ENCODE results near the gene TUT1.
"Not testable (repeated sequence)": the region's sequence is repeated elsewhere in the genome, so short reads cannot be mapped to it uniquely, and the experiment has no call there.

Gene TUT1, protein sequence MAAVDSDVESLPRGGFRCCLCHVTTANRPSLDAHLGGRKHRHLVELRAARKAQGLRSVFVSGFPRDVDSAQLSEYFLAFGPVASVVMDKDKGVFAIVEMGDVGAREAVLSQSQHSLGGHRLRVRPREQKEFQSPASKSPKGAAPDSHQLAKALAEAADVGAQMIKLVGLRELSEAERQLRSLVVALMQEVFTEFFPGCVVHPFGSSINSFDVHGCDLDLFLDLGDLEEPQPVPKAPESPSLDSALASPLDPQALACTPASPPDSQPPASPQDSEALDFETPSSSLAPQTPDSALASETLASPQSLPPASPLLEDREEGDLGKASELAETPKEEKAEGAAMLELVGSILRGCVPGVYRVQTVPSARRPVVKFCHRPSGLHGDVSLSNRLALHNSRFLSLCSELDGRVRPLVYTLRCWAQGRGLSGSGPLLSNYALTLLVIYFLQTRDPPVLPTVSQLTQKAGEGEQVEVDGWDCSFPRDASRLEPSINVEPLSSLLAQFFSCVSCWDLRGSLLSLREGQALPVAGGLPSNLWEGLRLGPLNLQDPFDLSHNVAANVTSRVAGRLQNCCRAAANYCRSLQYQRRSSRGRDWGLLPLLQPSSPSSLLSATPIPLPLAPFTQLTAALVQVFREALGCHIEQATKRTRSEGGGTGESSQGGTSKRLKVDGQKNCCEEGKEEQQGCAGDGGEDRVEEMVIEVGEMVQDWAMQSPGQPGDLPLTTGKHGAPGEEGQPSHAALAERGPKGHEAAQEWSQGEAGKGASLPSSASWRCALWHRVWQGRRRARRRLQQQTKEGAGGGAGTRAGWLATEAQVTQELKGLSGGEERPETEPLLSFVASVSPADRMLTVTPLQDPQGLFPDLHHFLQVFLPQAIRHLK

GRCh38 chr11:62591448-62592145, at the start of gene TUT1:
TSS of gene TUT1 (minus strand) at chr11:62591523. CDS start at chr11:62591485, 38 bp downstream.
- Histone ChIP-seq H3K9ac (ENCODE audit: low read depth in 1 of 2, low read length in 2 of 2) (peak within 1 kb of the TSS; percentile 93 to 95), H3K4me1 (ENCODE audit: control insufficient read depth in 2 of 2, insufficient read depth in 2 of 2, low read length in 2 of 2) (peaks cover 12 to 17% of the 10 kb centered on the region in 2 donors), H3K36me3 (ENCODE audit: control insufficient read depth in 2 of 2, insufficient read depth in 2 of 2, low read length in 2 of 2) (peaks cover 37 to 43% of the 10 kb centered on the region in 2 donors), H3K27me3 (ENCODE audit: control insufficient read depth in 2 of 2, insufficient read depth in 2 of 2, low read length in 2 of 2) (no peaks in the 10 kb centered on the region), H3K9me3 (ENCODE audit: control insufficient read depth in 2 of 2, low read length in 2 of 2) (no peaks in the 10 kb centered on the region), H3K27ac (ENCODE audit: low read depth in 2 of 2, low read length in 2 of 2) (peak within 1 kb of the TSS; percentile 90 to 94), H3K4me3 (ENCODE audit: low read length in 2 of 2) (peak within 1 kb of the TSS; percentile 83 to 96)

DNA sequence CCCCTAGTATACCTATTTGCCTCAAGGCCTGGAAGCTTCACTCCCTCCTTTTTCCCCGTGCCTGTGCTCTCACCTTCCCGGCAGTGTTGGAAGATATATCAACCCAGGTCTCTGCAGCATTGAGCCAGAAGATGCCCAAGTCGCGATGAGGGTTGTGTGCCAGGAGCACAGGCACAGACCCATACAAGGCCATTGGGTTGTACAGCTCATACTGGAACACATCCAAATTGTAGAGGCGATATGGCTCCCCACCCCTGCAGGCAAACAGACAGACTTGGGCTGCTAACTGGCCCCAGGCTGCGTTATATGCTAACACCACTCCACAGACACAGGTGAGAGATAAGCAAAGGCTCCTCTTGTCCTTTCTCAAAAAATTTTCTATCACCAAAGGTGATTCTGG, 41.2 kb upstream of the TUT1 start:
- Histone ChIP-seq H3K4me1 (ENCODE audit: control insufficient read depth in 2 of 2, insufficient read depth in 2 of 2, low read length in 2 of 2) (no peaks in the 10 kb centered on the region), H3K9me3 (ENCODE audit: control insufficient read depth in 2 of 2, low read length in 2 of 2) (no peaks in the 10 kb centered on the region), H3K27me3 (ENCODE audit: control insufficient read depth in 2 of 2, insufficient read depth in 2 of 2, low read length in 2 of 2) (no peaks in the 10 kb centered on the region), H3K27ac (ENCODE audit: low read depth in 2 of 2, low read length in 2 of 2) (no peak overlapping the region), H3K36me3 (ENCODE audit: control insufficient read depth in 2 of 2, insufficient read depth in 2 of 2, low read length in 2 of 2) (peaks cover 54 to 78% of the 10 kb centered on the region in 2 donors), H3K9ac (ENCODE audit: low read depth in 1 of 2, low read length in 2 of 2) (no peak overlapping the region), H3K4me3 (ENCODE audit: low read length in 2 of 2) (no peak overlapping the region)

- Histone ChIP-seq H3K4me3 (ENCODE audit: low read length in 2 of 2) (no peak overlapping the region), H3K27me3 (ENCODE audit: control insufficient read depth in 2 of 2, insufficient read depth in 2 of 2, low read length in 2 of 2) (no peaks in the 10 kb centered on the region), H3K4me1 (ENCODE audit: control insufficient read depth in 2 of 2, insufficient read depth in 2 of 2, low read length in 2 of 2) (no peaks in the 10 kb centered on the region), H3K27ac (ENCODE audit: low read depth in 2 of 2, low read length in 2 of 2) (no peak overlapping the region), H3K9ac (ENCODE audit: low read depth in 1 of 2, low read length in 2 of 2) (no peak overlapping the region), H3K9me3 (ENCODE audit: control insufficient read depth in 2 of 2, low read length in 2 of 2) (no peaks in the 10 kb centered on the region), H3K36me3 (ENCODE audit: control insufficient read depth in 2 of 2, insufficient read depth in 2 of 2, low read length in 2 of 2) (peaks cover 56 to 69% of the 10 kb centered on the region in 2 donors)
Measured at GRCh38 chr11:62627713-62628112, 36.4 kb upstream of the TUT1 start.

DNA sequence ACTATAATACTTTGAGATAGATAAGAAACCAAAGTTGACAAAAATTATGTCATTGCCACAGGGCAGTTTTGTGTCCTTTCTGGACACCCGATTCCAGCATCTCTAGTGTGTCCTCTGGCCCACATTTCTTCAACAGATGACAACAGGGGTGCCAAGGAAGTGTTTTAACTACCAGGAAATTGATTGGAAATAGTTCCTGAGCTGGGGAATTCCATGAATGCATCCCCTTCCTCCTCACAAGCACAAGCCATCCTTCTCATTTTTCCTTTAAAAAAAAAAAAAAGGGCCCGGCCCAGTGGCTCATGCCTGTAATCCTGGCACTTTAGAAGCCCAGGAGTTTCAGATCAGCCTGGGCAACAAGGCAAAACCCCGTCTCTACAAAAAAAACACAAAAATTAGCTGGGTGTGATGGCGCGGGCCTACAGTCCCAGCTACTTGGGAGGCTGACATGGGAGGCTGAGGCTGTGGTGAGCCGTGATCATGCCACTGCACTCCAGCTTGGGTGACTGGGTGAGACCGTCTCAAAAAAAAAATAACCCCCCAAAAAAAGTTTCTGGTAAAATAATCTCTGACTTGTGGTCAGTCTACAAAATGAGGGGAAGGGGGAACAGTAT, 31.3 kb upstream of the TUT1 start:
- Histone ChIP-seq H3K27me3 (ENCODE audit: control insufficient read depth in 2 of 2, insufficient read depth in 2 of 2, low read length in 2 of 2) (no peaks in the 10 kb centered on the region), H3K27ac (ENCODE audit: low read depth in 2 of 2, low read length in 2 of 2) (peak overlapping the region; percentile 88 to 93), H3K4me1 (ENCODE audit: control insufficient read depth in 2 of 2, insufficient read depth in 2 of 2, low read length in 2 of 2) (peaks cover 13 to 18% of the 10 kb centered on the region in 2 donors), H3K9ac (ENCODE audit: low read depth in 1 of 2, low read length in 2 of 2) (peak overlapping the region in 1 of 2 donors; percentile 32), H3K36me3 (ENCODE audit: control insufficient read depth in 2 of 2, insufficient read depth in 2 of 2, low read length in 2 of 2) (peaks cover 20 to 24% of the 10 kb centered on the region in 2 donors), H3K9me3 (ENCODE audit: control insufficient read depth in 2 of 2, low read length in 2 of 2) (no peaks in the 10 kb centered on the region), H3K4me3 (ENCODE audit: low read length in 2 of 2) (peak overlapping the region; percentile 80 to 92)

- peak within 1 kb of the TSS; percentile 88 to 93 for H3K27ac ChIP-seq (ENCODE audit: low read depth in 2 of 2, low read length in 2 of 2)
- peak within 1 kb of the TSS; percentile 80 to 90 for H3K9ac ChIP-seq (ENCODE audit: low read depth in 1 of 2, low read length in 2 of 2)
- H3K9me3 ChIP-seq (ENCODE audit: control insufficient read depth in 2 of 2, low read length in 2 of 2), result no peaks in the 10 kb centered on the region
- peak within 1 kb of the TSS; percentile 80 to 92 for H3K4me3 ChIP-seq (ENCODE audit: low read length in 2 of 2)
- H3K4me1 ChIP-seq (ENCODE audit: control insufficient read depth in 2 of 2, insufficient read depth in 2 of 2, low read length in 2 of 2), result peaks cover 13 to 18% of the 10 kb centered on the region in 2 donors
- peaks cover 16 to 21% of the 10 kb centered on the region in 2 donors for H3K36me3 ChIP-seq (ENCODE audit: control insufficient read depth in 2 of 2, insufficient read depth in 2 of 2, low read length in 2 of 2)
- no peaks in the 10 kb centered on the region for H3K27me3 ChIP-seq (ENCODE audit: control insufficient read depth in 2 of 2, insufficient read depth in 2 of 2, low read length in 2 of 2)
Measured at GRCh38 chr11:62621567-62622470, 30.5 kb upstream of the TUT1 start, which contains the start of gene B3GAT3. TSS of gene B3GAT3 (minus strand) at chr11:62621986. CDS start at chr11:62621947, 39 bp downstream.

DNA sequence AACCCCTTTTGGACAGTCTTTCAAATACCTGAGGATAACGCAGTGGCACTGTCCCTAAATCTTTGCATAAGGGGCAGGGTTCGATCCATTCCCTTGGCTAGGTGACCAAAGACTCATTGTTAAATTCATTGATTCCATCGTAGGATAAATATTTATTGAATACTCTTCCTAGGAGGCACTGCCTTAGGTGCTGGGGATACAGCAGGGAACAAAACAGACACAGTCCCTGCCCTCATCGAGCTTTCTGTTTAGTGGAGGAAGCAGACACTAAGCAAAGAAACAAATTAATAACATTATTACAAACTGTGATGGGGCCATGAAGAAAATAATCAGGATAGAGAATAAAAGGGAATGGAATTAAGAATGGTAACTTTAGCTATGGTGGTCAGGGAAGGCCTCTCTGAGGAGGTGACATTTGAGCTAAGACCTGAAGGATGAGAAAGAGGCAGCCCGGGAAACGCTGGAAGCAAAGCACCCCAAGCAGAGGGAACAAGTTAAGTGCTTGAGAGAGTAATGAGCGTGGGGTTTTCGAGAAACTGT, 29.8 kb upstream of the TUT1 start:
- H3K4me3 ChIP-seq (ENCODE audit: low read length in 2 of 2), result peak overlapping the region; percentile 80 to 92
- peak overlapping the region; percentile 88 to 93 for H3K27ac ChIP-seq (ENCODE audit: low read depth in 2 of 2, low read length in 2 of 2)
- H3K9me3 ChIP-seq (ENCODE audit: control insufficient read depth in 2 of 2, low read length in 2 of 2), result no peaks in the 10 kb centered on the region
- H3K9ac ChIP-seq (ENCODE audit: low read depth in 1 of 2, low read length in 2 of 2), result peak overlapping the region; percentile 80 to 90
- H3K27me3 ChIP-seq (ENCODE audit: control insufficient read depth in 2 of 2, insufficient read depth in 2 of 2, low read length in 2 of 2), result no peaks in the 10 kb centered on the region
- H3K4me1 ChIP-seq (ENCODE audit: control insufficient read depth in 2 of 2, insufficient read depth in 2 of 2, low read length in 2 of 2), result peaks cover 13 to 18% of the 10 kb centered on the region in 2 donors
- H3K36me3 ChIP-seq (ENCODE audit: control insufficient read depth in 2 of 2, insufficient read depth in 2 of 2, low read length in 2 of 2), result peaks cover 9 to 14% of the 10 kb centered on the region in 2 donors

DNA sequence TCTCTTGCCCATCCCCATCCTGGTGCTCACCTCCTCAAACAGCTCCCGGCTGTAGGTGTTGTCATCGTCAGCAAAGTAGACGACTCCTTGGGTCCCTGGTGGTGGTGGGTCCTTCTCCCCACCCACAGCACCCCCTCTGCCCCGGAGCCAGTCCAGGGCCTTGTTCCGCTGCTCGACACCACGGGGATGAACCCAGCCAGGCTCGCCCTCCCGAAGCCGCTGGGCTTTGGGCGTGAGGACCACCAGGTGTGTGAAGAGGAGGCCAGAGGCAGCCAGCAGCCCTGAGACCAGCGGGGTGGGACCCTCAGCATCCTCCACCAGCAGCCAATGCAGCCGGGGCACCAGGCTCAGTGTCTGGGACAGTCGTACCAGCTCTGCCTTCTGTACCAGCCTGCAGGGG, 25.6 kb upstream of the TUT1 start:
- peaks cover 12 to 18% of the 10 kb centered on the region in 2 donors for H3K4me1 ChIP-seq (ENCODE audit: control insufficient read depth in 2 of 2, insufficient read depth in 2 of 2, low read length in 2 of 2)
- H3K4me3 ChIP-seq (ENCODE audit: low read length in 2 of 2); H3K9ac ChIP-seq (ENCODE audit: low read depth in 1 of 2, low read length in 2 of 2); H3K27ac ChIP-seq (ENCODE audit: low read depth in 2 of 2, low read length in 2 of 2); H3K9me3 ChIP-seq (ENCODE audit: control insufficient read depth in 2 of 2, low read length in 2 of 2); H3K36me3 ChIP-seq (ENCODE audit: control insufficient read depth in 2 of 2, insufficient read depth in 2 of 2, low read length in 2 of 2); H3K27me3 ChIP-seq (ENCODE audit: control insufficient read depth in 2 of 2, insufficient read depth in 2 of 2, low read length in 2 of 2): not testable (repeated sequence)

GRCh38 chr11:62615521-62615920, 24.2 kb upstream of the TUT1 start:
- H3K27me3 ChIP-seq (ENCODE audit: control insufficient read depth in 2 of 2, insufficient read depth in 2 of 2, low read length in 2 of 2), result no peaks in the 10 kb centered on the region
- H3K9me3 ChIP-seq (ENCODE audit: control insufficient read depth in 2 of 2, low read length in 2 of 2), result no peaks in the 10 kb centered on the region
- peaks cover 14 to 16% of the 10 kb centered on the region in 2 donors for H3K4me1 ChIP-seq (ENCODE audit: control insufficient read depth in 2 of 2, insufficient read depth in 2 of 2, low read length in 2 of 2)
- H3K4me3 ChIP-seq (ENCODE audit: low read length in 2 of 2), result no peak overlapping the region
- H3K36me3 ChIP-seq (ENCODE audit: control insufficient read depth in 2 of 2, insufficient read depth in 2 of 2, low read length in 2 of 2), result peaks cover 2 to 5% of the 10 kb centered on the region in 2 donors
- no peak overlapping the region for H3K9ac ChIP-seq (ENCODE audit: low read depth in 1 of 2, low read length in 2 of 2)
- no peak overlapping the region for H3K27ac ChIP-seq (ENCODE audit: low read depth in 2 of 2, low read length in 2 of 2)
